Stimulated activated CD4-positive, alpha-beta T cell treated with anti-CD3 and anti-CD28 coated beads, TNF-alpha, amount 100 ng/mL, for 24 hours (primary cell): Measurements from ENCODE around the gene ZNF649.

Source experiments
- DNase-seq, 3 experiments: peaks; one replicate each; pipeline ENCODE4 v3.0.0-alpha.2; 2020; ENCODE audit warnings: low read depth in 3 of 3

Gene ZNF649

DNA sequence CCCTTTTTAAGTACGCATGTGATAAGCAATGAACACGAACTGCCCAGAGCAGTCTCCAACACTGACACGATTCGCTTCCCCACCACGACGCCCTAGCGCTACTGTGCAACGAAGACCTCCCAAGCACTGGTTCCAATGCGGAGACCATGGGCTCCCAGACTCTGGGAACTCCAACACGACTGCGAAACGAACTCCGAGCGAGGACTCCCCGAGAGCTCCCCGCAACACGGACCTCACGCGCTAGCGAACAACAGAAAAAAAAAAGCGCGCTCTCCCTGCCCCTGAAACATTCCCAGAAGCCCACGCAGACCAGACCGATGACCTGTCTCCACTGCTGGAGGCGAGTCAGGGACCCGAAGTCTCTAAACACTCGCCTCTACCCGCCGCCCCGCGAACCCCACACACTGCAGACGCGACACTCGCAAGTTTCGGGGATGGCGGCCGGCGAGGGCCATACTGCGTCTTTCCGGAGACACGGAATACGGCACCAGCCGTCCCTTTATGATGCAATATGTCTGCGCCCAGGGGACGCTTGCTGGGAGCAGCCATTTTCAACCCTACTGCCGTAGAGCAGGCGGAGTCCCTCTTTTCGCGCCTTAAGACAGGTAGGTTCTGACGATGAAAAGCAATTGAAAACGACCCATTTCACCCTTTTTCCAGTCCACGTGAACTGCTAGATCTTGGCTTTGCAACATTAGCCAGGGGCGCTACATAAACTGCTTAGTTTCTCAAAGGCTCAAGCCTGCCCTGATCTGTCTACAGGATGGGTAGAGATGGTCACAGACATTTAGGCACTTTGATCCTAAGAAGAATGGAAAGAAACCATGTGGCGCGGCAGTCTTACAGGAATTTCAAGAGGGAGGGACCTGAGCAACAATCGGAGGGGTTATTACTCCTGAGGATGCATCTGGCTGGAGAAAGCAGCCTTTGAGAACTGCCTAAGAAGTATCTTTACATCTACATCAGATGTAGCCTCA, 17.0 kb downstream of the ZNF649 start, which contains the start of gene ZNF577:
Gene ZNF577, minus strand, starts transcription at position 430 of the 977 bp plus-strand sequence. CDS start 7,569 bp downstream, outside the sequence.
- peak; percentile 1 to 67 (median 50) for DNase-seq

GRCh38 chr19:51884713-51885112, 20.1 kb downstream of the ZNF649 start:
- DNase-seq: no peak

DNA sequence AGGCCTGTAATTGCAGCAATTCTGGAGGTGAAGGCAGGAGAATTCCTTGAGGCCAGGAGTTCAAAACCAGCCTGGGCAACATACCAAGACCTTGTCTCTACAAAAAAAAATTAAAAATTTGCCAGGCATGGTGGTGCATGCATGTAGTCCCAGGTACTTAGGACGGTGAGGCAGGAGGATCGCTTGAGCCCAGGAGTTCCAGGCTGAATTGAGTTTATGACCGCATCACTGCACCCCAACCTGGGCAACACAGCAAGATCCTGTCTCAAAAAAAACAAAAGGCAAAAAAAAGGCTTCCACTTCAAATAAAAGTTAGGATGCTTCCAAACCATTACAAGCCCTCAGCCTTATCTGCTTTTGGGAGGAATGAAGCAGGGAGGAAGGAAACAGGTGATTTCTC, 22.3 kb downstream of the ZNF649 start:
- DNase-seq: no peak

- no peak for DNase-seq
These were observed 31.7 kb downstream of the ZNF649 start for GRCh38 chr19:51873097-51873496.

DNA sequence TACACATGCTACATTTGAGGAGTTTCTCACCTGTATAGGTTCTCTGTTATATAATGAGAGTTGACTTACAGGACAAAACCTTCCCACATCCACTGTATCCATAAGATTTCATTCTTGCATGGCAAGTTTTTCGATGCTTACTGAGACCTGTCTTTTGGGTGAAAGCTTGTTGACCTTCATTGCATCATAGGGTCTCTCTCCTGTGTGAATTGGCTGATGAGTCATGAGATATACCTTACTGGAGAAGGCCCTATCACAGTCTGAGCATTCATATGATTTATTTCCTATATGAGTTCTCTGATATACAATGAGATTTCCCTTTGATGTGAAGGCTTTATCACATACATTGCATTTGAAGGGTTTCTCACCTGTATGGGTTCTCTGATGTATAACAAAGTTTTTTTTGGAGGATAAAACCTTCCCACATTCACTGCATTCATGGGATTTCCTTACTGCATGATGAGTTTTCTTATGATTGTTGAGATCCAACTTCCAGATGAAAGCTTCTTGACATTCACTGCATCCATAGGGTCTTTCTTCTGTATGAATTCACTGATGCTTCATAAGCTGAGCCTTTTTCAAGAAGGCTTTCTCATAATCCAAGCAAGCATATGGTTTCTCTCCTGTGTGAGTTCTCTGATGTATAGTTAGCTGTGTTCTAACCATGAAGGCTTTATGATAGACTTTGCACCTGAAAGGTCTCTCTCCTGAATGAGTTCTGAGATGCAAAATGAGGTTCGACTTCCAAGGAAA, 42.8 kb downstream of the ZNF649 start:
- no peak for DNase-seq
